Measurements from ENCODE around the gene ZBTB43. TPM values are rescaled to one million over a fixed set of nuclear protein-coding genes. Genes with fewer than 3 reads are reported as not detected.

The ZBTB43 gene
- total and polyA plus RNA-seq, 2 of the 4 experiments (the other 2 are of a cell fraction) = 4.5 to 15.1 TPM

DNA sequence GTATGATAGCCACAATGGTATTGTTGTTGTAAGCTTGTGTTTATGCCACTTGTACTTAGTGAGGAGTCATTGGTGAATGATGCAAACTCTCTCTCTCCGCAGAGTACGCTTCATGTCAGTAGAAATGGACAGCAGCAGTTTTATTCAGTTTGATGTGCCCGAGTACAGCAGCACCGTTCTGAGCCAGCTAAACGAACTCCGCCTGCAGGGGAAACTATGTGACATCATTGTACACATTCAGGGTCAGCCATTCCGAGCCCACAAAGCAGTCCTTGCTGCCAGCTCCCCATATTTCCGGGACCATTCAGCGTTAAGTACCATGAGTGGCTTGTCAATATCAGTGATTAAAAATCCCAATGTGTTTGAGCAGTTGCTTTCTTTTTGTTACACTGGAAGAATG, 74.4 kb downstream of the ZBTB43 start:
- no peak overlapping the region for H3K27ac ChIP-seq (ENCODE audit: insufficient read depth, low read length)
- H3K4me3 ChIP-seq (ENCODE audit: insufficient read depth, low read depth, low read length) = no peak overlapping the region
- H4K5ac ChIP-seq (ENCODE audit: low read depth, low read length) = no peak overlapping the region
- H3K23ac ChIP-seq (ENCODE audit: low read depth, low read length) = no peak overlapping the region
- peaks cover 6% of the 10 kb centered on the region for H3K9me1 ChIP-seq (ENCODE audit: insufficient read depth, low read length)
- in situ Hi-C loops (cut with MboI; ENCODE audit: low sequenced_read_pairs) (no loop called here), intact Hi-C loops (cut with micrococcal nuclease) (loop anchor here (10.0 kb wide), 1 partner anchor 354 kb away; no protein-coding TSS in a partner anchor), dilution Hi-C loops (cut with HindIII; ENCODE audit: low sequenced_read_pairs, unreplicated experiment) (no loop called here)
- no peak overlapping the region for H2AK9ac ChIP-seq (replicated peaks; ENCODE audit: low read depth, low read length, poor library complexity)
- no peak for TF ChIP-seq CEBPB (IDR thresholded peaks at IDR 0.05; ENCODE audit: low read depth, low read length)
- TF ChIP-seq RAD21 (IDR thresholded peaks at IDR 0.05; ENCODE audit: low read length) = no peak
- no peak for TF ChIP-seq FOS (IDR thresholded peaks at IDR 0.05; ENCODE audit: low read depth, low read length)
- TF ChIP-seq RCOR1 (IDR thresholded peaks at IDR 0.05; ENCODE audit: insufficient replicate concordance, low read length) = no peak
- TF ChIP-seq, protein P1, sequence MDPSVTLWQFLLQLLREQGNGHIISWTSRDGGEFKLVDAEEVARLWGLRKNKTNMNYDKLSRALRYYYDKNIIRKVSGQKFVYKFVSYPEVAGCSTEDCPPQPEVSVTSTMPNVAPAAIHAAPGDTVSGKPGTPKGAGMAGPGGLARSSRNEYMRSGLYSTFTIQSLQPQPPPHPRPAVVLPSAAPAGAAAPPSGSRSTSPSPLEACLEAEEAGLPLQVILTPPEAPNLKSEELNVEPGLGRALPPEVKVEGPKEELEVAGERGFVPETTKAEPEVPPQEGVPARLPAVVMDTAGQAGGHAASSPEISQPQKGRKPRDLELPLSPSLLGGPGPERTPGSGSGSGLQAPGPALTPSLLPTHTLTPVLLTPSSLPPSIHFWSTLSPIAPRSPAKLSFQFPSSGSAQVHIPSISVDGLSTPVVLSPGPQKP (IDR thresholded peaks at IDR 0.05; ENCODE audit: borderline replicate concordance, low read depth, low read length) = no peak
- no peak for TF ChIP-seq CHD1 (IDR thresholded peaks at IDR 0.05; ENCODE audit: low read depth, low read length)
- TF ChIP-seq RFX5 (IDR thresholded peaks at IDR 0.05; ENCODE audit: low read depth, low read length) = no peak
- TF ChIP-seq MAZ (IDR thresholded peaks at IDR 0.05; ENCODE audit: borderline replicate concordance, low read depth, low read length) = no peak
- TF ChIP-seq, protein P2, sequence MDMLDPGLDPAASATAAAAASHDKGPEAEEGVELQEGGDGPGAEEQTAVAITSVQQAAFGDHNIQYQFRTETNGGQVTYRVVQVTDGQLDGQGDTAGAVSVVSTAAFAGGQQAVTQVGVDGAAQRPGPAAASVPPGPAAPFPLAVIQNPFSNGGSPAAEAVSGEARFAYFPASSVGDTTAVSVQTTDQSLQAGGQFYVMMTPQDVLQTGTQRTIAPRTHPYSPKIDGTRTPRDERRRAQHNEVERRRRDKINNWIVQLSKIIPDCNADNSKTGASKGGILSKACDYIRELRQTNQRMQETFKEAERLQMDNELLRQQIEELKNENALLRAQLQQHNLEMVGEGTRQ (IDR thresholded peaks at IDR 0.05; ENCODE audit: low read depth, low read length) = no peak
- TF ChIP-seq MXI1 (IDR thresholded peaks at IDR 0.05; ENCODE audit: borderline replicate concordance, low read depth, low read length) = no peak
- no peak for TF ChIP-seq SMC3 (IDR thresholded peaks at IDR 0.05; ENCODE audit: low read depth, low read length)
- TF ChIP-seq MAFK (IDR thresholded peaks at IDR 0.05; ENCODE audit: low read depth, low read length) = no peak
- TF ChIP-seq POLR2A (IDR thresholded peaks at IDR 0.05; ENCODE audit: low read depth, low read length) = no peak
- TF ChIP-seq, protein P3, sequence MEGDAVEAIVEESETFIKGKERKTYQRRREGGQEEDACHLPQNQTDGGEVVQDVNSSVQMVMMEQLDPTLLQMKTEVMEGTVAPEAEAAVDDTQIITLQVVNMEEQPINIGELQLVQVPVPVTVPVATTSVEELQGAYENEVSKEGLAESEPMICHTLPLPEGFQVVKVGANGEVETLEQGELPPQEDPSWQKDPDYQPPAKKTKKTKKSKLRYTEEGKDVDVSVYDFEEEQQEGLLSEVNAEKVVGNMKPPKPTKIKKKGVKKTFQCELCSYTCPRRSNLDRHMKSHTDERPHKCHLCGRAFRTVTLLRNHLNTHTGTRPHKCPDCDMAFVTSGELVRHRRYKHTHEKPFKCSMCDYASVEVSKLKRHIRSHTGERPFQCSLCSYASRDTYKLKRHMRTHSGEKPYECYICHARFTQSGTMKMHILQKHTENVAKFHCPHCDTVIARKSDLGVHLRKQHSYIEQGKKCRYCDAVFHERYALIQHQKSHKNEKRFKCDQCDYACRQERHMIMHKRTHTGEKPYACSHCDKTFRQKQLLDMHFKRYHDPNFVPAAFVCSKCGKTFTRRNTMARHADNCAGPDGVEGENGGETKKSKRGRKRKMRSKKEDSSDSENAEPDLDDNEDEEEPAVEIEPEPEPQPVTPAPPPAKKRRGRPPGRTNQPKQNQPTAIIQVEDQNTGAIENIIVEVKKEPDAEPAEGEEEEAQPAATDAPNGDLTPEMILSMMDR (conservative IDR thresholded peaks at IDR 0.05; ENCODE audit: low read depth, low read length) = no peak
- no peak for TF ChIP-seq BHLHE40 (IDR thresholded peaks at IDR 0.05; ENCODE audit: low read depth, low read length)
- no peak for TF ChIP-seq NFE2L2 (IDR thresholded peaks at IDR 0.05; ENCODE audit: low read depth, low read length)
- no peak overlapping the region for H4K8ac ChIP-seq (ENCODE audit: low read depth in 2 of 2, low read length in 2 of 2)
- peaks cover 50% of the 10 kb centered on the region for H4K20me1 ChIP-seq (ENCODE audit: insufficient read depth, low read length)
- no peak overlapping the region for H3K18ac ChIP-seq (ENCODE audit: low read depth, low read length)
- ChIA-PET CTCF (interaction anchor here (0.6 kb wide), 1 partner anchor 15 kb away, joined by 8 read pairs; no protein-coding TSS in a partner anchor), POLR2A (ENCODE audit: unreplicated experiment) (no interaction called here)
- WGBS, 2 experiments (ENCODE audit: extremely low coverage in 2 of 2, insufficient read length in 1 of 2) = 80% methylated on average over 7 of the region's 9 CpGs; no CpG with 5 or more reads in 1 of the 2 experiments
- H3K4me1 ChIP-seq (ENCODE audit: control insufficient read depth, insufficient read depth, low read length) = peaks cover 3% of the 10 kb centered on the region
- no peak for DNase-seq
- H3K4me2 ChIP-seq (ENCODE audit: low read depth, low read length) = no peak overlapping the region
- H3K27me3 ChIP-seq (ENCODE audit: control insufficient read depth, insufficient read depth, low read length) = no peaks in the 10 kb centered on the region
- no peak overlapping the region for H3K4ac ChIP-seq (ENCODE audit: low read depth, low read length)
- no peaks in the 10 kb centered on the region for H3K9me3 ChIP-seq (ENCODE audit: control insufficient read depth, insufficient read depth, low read length)
- no peak overlapping the region for H2BK20ac ChIP-seq (ENCODE audit: low read depth, low read length)
- no peak overlapping the region for H2BK5ac ChIP-seq (ENCODE audit: low read depth, low read length, poor library complexity, severe bottlenecking)
- no peak overlapping the region for H2AFZ ChIP-seq (replicated peaks; ENCODE audit: low read length, poor library complexity)
- H3K56ac ChIP-seq (ENCODE audit: extremely low read depth, insufficient read depth, low read length) = no peak overlapping the region
- no peak overlapping the region for H2BK120ac ChIP-seq (ENCODE audit: low read depth, low read length)
- peaks cover 28% of the 10 kb centered on the region for H3K36me3 ChIP-seq (ENCODE audit: control insufficient read depth, insufficient read depth, low read length)
- no peak overlapping the region for H3K14ac ChIP-seq (replicated peaks; ENCODE audit: low read depth, low read length)
- no TSS peak for BruUV-seq (replicated peaks)
- H3K9ac ChIP-seq (ENCODE audit: low read depth, low read length) = no peak overlapping the region
- no peak overlapping the region for H4K91ac ChIP-seq (ENCODE audit: insufficient read depth, low read depth, low read length)
- no peak; the same call in 1 of the 2 replicates for ATAC-seq (ENCODE audit: low read depth)
- H3K79me1 ChIP-seq (ENCODE audit: low read depth in 1 of 2, low read length in 2 of 2) = peaks cover 36 to 71% of the 10 kb centered on the region in 2 experiments
- no peak overlapping the region for H2BK15ac ChIP-seq (ENCODE audit: low read depth, low read length)
- H2AK5ac ChIP-seq (ENCODE audit: low read depth, low read length) = no peak overlapping the region

Data from IMR-90 (cell line).